Measurements from ENCODE around the gene CERS3.

Gene CERS3

GRCh38 chr15:100373120-100373896, 155.4 kb downstream of the CERS3 start:
- no peak for DNase-seq

- peak; percentile 42 for DNase-seq
Observed at GRCh38 chr15:100372739-100373119, 156.0 kb downstream of the CERS3 start.

- DNase-seq = no peak
Observed at GRCh38 chr15:100355342-100355741, 173.4 kb downstream of the CERS3 start.

GRCh38 chr15:100353449-100353848, 175.3 kb downstream of the CERS3 start:
- DNase-seq = no peak

- DNase-seq = no peak
Observed at GRCh38 chr15:100350434-100351226, 178.1 kb downstream of the CERS3 start.

Data from left hindlimb (tissue), 1 donor.